Posterior vena cava (tissue), 2 donors: ENCODE measurements around the gene EFCAB8. TPM values are rescaled to one million over a fixed set of nuclear protein-coding genes. Genes with fewer than 3 reads are reported as not detected.

Experiments
- DNase-seq: peaks from one replicate; pipeline ENCODE4 v3.0.0-alpha.2; 2020; ENCODE audit warnings: low spot score
- intact Hi-C, 2 donors: fragments of 100-400 bp; cut with DNase I; formaldehyde crosslinking; loops; one replicate each; pipeline versions ENCODE4 v1.14.1 to v1.14.2; 2022 to 2023
- total RNA-seq, 2 donors: library from RNA; stranded (reverse); fragmentation: NEBNext Ultra II Directional; extraction: Animal tissue kit (Norgen Biotek cat#: 25700); gene quantifications; one replicate each; pipeline ENCODE4 v1.2.1, GENCODE V29; 2021
- donor health status: DM: yes; HTN: yes; CAD: no.
- donor health status: DM: yes; HTN: yes; CAD: no.

Gene EFCAB8
- total RNA-seq, 2 donors from 2014 or later: 0.28 to 0.81 TPM

- DNase-seq: no peak
- intact Hi-C loops: no loop called here
Measured at GRCh38 chr20:32879538-32879937, 20.8 kb downstream of the EFCAB8 start.

GRCh38 chr20:32880635-32881034 lies 21.9 kb downstream of the EFCAB8 start:
- intact Hi-C loops: no loop called here

GRCh38 chr20:32883081-32883480 lies 24.4 kb downstream of the EFCAB8 start:
- no peak for DNase-seq
- intact Hi-C loops: no loop called here

More at GRCh38 chr20:32880635-32881034, 21.9 kb downstream of the EFCAB8 start:
- no peak for DNase-seq

- intact Hi-C loops: no loop called here
Measured at GRCh38 chr20:32885185-32885584, 26.5 kb downstream of the EFCAB8 start.

GRCh38 chr20:32885952-32886351 lies 27.2 kb downstream of the EFCAB8 start:
- DNase-seq: no peak
- intact Hi-C loops: no loop called here

More at GRCh38 chr20:32885185-32885584, 26.5 kb downstream of the EFCAB8 start:
- no peak for DNase-seq

- intact Hi-C loops: no loop called here
- DNase-seq: no peak
Measured at GRCh38 chr20:32886652-32887051, 27.9 kb downstream of the EFCAB8 start.

- DNase-seq: no peak
- intact Hi-C loops: no loop called here
Measured at GRCh38 chr20:32887492-32887891, 28.8 kb downstream of the EFCAB8 start.

GRCh38 chr20:32888636-32889035 lies 29.9 kb downstream of the EFCAB8 start:
- DNase-seq: no peak
- intact Hi-C loops: no loop called here

DNA sequence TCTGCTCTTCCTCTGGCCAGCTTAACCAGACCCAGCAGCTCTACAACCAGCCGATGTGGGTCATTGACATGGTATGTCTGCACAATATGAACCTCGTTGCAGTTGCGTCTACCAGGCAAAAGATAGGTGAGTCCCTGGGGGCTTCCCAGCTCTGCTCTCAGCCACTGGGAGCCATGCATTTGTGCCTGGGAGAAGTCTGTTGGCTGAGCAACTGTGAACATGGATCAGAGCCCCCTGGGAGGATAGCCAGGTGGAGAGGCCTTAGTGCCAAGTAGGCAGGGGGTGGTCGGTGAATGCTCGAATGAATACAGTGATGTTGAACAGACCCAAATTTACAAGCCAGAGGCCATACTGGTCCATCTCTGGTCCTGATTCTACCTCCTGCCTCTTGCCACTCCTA lies 30.6 kb downstream of the EFCAB8 start:
- intact Hi-C loops: no loop called here
- no peak for DNase-seq

GRCh38 chr20:32891491-32891890 lies 32.8 kb downstream of the EFCAB8 start:
- DNase-seq: no peak
- intact Hi-C loops: no loop called here

DNA sequence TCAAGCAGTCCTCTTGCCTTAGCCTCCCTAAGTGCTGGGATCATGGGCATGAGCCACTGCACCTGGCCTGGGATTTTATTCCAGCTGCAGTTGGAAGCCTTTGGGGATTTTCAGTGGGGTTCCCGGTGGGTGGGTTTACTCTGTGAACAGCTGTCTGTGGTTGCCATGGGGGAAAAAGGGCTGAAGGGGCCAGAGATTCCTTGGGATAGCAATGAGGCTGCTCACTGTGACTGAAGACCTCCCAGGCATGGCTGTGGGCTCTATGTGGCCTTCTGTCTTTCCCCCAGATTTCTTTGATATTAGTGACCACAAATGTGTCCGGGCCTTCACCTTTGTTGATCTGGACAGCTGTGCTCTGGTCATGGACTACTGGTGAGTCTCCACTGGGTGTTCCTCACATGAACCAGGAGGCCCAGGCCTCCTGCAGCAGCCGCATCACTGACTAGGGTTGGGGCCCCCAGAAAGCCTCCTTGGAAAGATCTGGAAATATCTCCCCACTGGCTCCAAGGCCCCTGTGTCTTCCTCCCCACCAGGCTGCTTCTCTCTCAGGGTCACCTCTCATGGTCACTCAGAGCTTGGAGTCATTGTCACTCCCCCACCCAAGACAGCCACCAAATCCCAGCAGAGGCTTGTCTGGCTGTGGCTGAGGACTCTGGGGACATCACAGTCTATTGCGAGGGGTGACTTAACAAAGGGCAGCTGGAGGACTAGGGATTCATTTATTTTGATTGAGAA lies 33.4 kb downstream of the EFCAB8 start:
- no peak for DNase-seq
- intact Hi-C loops: no loop called here

GRCh38 chr20:32893263-32894025 lies 34.7 kb downstream of the EFCAB8 start:
- intact Hi-C loops: no loop called here
- no peak for DNase-seq

DNA sequence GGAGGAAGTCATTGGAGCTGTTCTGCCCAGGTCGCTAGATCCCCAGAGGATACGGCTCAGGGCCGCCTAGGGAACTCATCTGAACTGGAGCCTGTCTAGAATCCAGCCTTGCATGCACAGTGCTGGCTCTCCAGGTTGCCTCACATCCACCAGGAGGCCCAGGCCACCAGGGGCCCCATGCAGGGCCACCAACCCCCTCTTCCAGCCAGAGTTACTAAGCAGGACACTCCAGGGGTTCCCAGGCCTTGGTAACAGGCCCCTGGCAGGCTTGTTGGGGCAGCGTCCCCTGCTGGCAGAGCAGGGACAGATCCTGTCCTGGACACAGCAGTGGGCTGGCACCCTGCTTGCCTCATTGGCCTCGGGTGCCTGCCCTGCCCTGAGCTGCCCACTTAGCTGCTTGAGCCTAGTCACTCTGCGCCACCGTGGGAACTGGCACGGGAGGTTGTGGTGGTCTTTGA lies 35.3 kb downstream of the EFCAB8 start:
- intact Hi-C loops: no loop called here
- no peak for DNase-seq

DNA sequence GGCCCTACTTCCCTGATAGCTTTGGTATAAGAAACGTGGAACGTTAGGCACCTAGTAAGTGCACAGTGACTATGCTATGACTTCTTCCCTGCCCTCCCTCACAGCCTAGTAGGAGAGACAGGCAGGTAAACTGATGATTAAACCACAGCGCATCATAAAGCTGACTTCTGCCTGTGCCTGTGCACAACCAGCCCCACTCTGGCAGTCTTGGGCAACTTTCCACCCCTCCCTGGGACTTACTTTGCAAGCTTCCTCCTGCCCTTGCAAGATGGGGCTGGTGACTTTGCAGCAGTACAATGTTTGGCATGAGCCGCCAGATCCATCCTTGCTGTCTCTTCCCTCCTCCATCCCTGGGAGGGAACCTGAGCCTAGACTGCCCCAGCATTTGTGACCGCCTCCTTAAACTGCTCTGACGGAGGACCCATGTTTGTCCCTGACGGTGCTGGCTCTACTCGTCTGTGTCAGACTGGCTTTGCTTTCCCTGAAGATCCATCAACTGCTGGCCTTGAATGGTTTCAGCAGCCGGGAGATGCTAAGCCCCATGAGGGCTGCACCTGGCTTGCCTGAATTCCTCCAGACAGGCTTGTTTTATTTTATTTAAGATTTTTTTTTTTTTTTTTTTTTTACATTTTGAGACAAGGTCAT lies 36.1 kb downstream of the EFCAB8 start:
- intact Hi-C loops: loop anchor here in 1 of 2 donors (5.0 kb wide), 1 partner anchor 402 kb away; no protein-coding TSS in a partner anchor
- DNase-seq: no peak

GRCh38 chr20:32896521-32897280 lies 38.0 kb downstream of the EFCAB8 start:
- intact Hi-C loops: loop anchor here in 1 of 2 donors (5.0 kb wide), 1 partner anchor 401 kb away; no protein-coding TSS in a partner anchor

GRCh38 chr20:32898729-32899128 lies 40.0 kb downstream of the EFCAB8 start:
- intact Hi-C loops: loop anchor here in 1 of 2 donors (5.0 kb wide), 1 partner anchor 399 kb away; no protein-coding TSS in a partner anchor
- DNase-seq: no peak

More at GRCh38 chr20:32896521-32897280, 38.0 kb downstream of the EFCAB8 start:
- no peak for DNase-seq

DNA sequence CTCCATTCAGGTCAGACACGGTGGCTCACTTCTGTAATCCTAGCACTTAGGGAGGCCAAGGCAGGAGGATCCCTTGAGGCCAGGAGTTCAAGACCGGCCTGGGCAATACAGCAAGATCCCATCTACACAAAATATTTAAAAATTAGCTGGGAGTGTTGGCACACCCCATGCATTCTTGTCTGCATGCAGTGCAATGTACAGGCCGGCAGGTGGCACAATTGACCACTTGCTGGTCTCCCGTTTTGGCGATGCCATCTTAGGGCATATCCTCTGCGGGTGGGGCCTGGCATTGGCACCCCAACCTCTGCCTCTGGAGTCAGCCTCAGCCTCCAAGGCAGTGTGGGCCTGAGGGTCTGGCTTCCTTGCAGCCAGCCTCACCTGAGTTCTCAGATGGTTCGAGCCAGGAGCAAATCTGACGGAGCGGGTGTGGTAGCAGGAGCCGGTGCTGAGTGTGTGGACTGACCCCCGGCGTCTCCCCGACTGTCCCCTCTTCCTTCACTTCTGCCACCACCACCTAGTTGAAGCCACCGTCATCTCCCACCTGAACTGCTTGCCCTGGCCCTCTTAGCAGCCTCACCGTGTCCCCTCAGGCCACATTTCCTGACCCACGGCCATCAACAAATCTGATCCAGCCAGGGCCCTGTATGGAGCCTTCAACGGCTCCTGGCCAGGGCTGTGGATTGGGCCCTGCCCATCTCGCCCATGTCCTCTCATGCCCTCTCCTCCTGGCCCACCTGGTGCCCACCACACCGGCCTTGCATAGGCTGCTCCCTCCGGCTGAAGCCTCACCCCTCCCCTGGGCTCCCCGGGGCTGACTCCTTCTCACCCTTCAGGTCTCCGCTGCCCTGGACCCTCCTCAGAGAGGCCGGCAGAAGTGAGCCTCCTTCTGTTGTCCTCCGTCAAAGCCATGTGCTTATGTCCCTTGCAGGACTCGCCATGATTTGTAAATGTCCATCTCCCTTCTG lies 44.0 kb downstream of the EFCAB8 start:
- intact Hi-C loops: loop anchor here in 1 of 2 donors (10.0 kb wide), 1 partner anchor 392 kb away; no protein-coding TSS in a partner anchor
- peak; percentile 87 for DNase-seq

DNA sequence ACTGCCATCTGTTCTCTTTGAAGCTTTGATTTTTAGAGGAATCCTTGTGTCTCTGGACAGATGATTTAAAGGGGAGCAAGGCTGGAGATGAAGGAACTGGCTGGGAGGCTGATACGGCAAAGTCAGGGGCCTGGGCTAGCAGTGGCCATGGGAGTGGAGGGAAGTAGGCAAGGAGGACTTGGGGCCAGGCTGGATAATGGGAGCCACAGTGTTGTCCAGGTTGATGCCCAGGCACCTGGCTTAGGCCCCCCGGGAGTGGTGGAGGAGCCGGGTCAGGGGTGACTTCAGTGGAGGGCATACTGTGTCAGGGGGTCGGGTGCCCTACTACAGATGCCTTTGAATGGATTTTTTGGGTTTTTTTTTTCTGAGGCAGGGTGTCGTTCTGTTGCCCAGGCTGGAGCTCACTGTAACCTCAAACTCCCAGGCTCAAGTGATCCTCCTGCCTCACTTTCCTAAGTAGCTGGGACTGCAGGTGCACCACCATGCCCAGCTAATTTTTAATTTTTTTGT lies 45.0 kb downstream of the EFCAB8 start:
- no peak for DNase-seq
- intact Hi-C loops: loop anchor here in 1 of 2 donors (10.0 kb wide), 1 partner anchor 391 kb away; no protein-coding TSS in a partner anchor
